ENCODE measurements around the gene DMAC2L.

The DMAC2L gene

GRCh38 chr14:50299585-50299984 is 12.5 kb upstream of the DMAC2L start:
- Histone ChIP-seq H2AFZ (ENCODE audit: low read depth) (no peak overlapping the region), H3K27ac (no peak overlapping the region), H3K27me3 (ENCODE audit: insufficient read depth, low read depth) (no peaks in the 10 kb centered on the region), H3K36me3 (ENCODE audit: insufficient read depth) (no peaks in the 10 kb centered on the region), H3K79me2 (ENCODE audit: insufficient read depth, low read depth) (no peaks in the 10 kb centered on the region), H3K4me2 (no peak overlapping the region), H3K4me3 (IDR thresholded peaks at IDR 0.05; ENCODE audit: insufficient read depth, low read depth, low read length) (no peak overlapping the region), H3K4me1 (ENCODE audit: low read depth, poor library complexity, severe bottlenecking) (peaks cover 3% of the 10 kb centered on the region), H4K20me1 (ENCODE audit: insufficient read depth) (no peaks in the 10 kb centered on the region), H3K9ac (no peak overlapping the region)
- no peak for TF ChIP-seq CTCF (conservative IDR thresholded peaks at IDR 0.05; ENCODE audit: low read depth, low read length)

GRCh38 chr14:50301914-50302313 is 10.2 kb upstream of the DMAC2L start:
- H3K4me3 ChIP-seq (IDR thresholded peaks at IDR 0.05; ENCODE audit: insufficient read depth, low read depth, low read length): no peak overlapping the region
- H3K4me2 ChIP-seq: no peak overlapping the region
- no peak overlapping the region for H3K9ac ChIP-seq
- H3K79me2 ChIP-seq (ENCODE audit: insufficient read depth, low read depth): no peaks in the 10 kb centered on the region
- no peak overlapping the region for H3K27ac ChIP-seq
- no peaks in the 10 kb centered on the region for H3K36me3 ChIP-seq (ENCODE audit: insufficient read depth)
- H4K20me1 ChIP-seq (ENCODE audit: insufficient read depth): no peaks in the 10 kb centered on the region
- peaks cover 3% of the 10 kb centered on the region for H3K4me1 ChIP-seq (ENCODE audit: low read depth, poor library complexity, severe bottlenecking)
- no peak overlapping the region for H2AFZ ChIP-seq (ENCODE audit: low read depth)
- TF ChIP-seq CTCF (conservative IDR thresholded peaks at IDR 0.05; ENCODE audit: low read depth, low read length): no peak
- H3K27me3 ChIP-seq (ENCODE audit: insufficient read depth, low read depth): no peaks in the 10 kb centered on the region

GRCh38 chr14:50303744-50304471 is 8.2 kb upstream of the DMAC2L start:
- Histone ChIP-seq H3K4me3 (IDR thresholded peaks at IDR 0.05; ENCODE audit: insufficient read depth, low read depth, low read length) (no peak overlapping the region), H3K79me2 (ENCODE audit: insufficient read depth, low read depth) (no peaks in the 10 kb centered on the region), H3K36me3 (ENCODE audit: insufficient read depth) (no peaks in the 10 kb centered on the region), H3K9ac (no peak overlapping the region), H4K20me1 (ENCODE audit: insufficient read depth) (no peaks in the 10 kb centered on the region), H3K27me3 (ENCODE audit: insufficient read depth, low read depth) (no peaks in the 10 kb centered on the region), H3K4me2 (no peak overlapping the region), H3K27ac (no peak overlapping the region), H2AFZ (ENCODE audit: low read depth) (no peak overlapping the region), H3K4me1 (ENCODE audit: low read depth, poor library complexity, severe bottlenecking) (peaks cover 3% of the 10 kb centered on the region)
- no peak for TF ChIP-seq CTCF (conservative IDR thresholded peaks at IDR 0.05; ENCODE audit: low read depth, low read length)

GRCh38 chr14:50308363-50308915 is 3.7 kb upstream of the DMAC2L start:
- Histone ChIP-seq H4K20me1 (ENCODE audit: insufficient read depth) (no peaks in the 10 kb centered on the region), H3K27ac (no peak overlapping the region), H3K9ac (no peak overlapping the region), H3K4me3 (IDR thresholded peaks at IDR 0.05; ENCODE audit: insufficient read depth, low read depth, low read length) (no peak overlapping the region), H3K36me3 (ENCODE audit: insufficient read depth) (no peaks in the 10 kb centered on the region), H3K4me1 (ENCODE audit: low read depth, poor library complexity, severe bottlenecking) (peaks cover 14% of the 10 kb centered on the region), H3K4me2 (no peak overlapping the region), H2AFZ (ENCODE audit: low read depth) (no peak overlapping the region), H3K79me2 (ENCODE audit: insufficient read depth, low read depth) (peaks cover 10% of the 10 kb centered on the region), H3K27me3 (ENCODE audit: insufficient read depth, low read depth) (no peaks in the 10 kb centered on the region)
- no peak for TF ChIP-seq CTCF (conservative IDR thresholded peaks at IDR 0.05; ENCODE audit: low read depth, low read length)

Measured in KMS-11 (cell line).